ENCODE data around the gene DESI1.

DESI1 gene

DNA sequence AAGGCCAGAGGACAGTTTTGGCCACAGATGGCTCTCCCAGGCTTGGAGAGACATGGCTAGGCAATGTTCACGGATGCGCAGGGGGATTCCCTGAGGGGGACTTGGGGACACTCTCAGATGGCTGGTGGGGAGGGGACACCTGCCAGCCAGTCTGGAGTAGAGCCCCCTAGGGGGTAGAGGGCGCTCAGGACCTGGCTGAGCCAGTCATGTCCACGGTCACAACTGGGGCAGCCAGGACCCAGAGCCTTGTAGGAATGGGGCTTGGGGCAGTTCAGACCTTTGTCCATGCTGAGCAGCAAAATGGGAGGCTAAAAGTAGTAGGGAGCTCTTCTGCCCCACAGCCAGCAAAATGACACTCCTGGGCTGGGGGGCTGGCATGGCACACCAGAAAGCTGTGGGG lies 58.4 kb downstream of the DESI1 start:
- Histone ChIP-seq H3K36me3 (ENCODE audit: control insufficient read depth in 2 of 2, insufficient read depth in 1 of 2, low read length in 2 of 2) (no peaks in the 10 kb centered on the region), H3K9me3 (ENCODE audit: control insufficient read depth, insufficient read depth, low read depth, low read length) (no peaks in the 10 kb centered on the region), H3K27ac (ENCODE audit: extremely low read depth, low read depth, low read length) (no peak overlapping the region), H3K4me1 (ENCODE audit: control insufficient read depth, insufficient read depth, low read length) (peaks cover 3% of the 10 kb centered on the region), H3K4me3 (ENCODE audit: low read depth, low read length) (no peak overlapping the region)
- CTCF ChIA-PET = interaction anchor here (0.6 to 2.0 kb wide), 3 partner anchors 9 to 19 kb away, joined by 3 to 7 read pairs (median 4); partner anchors contain the start of gene POLR3H
- POLR2A ChIA-PET = interaction anchor here (1.1 to 12.8 kb wide), 4 partner anchors 11 to 116 kb away, joined by 3 to 105 read pairs (median 4); partner anchors contain the start of genes DESI1, PMM1 and TOB2
- TF ChIP-seq GFI1B (tag by site-specific recombination; IDR thresholded peaks at IDR 0.05) (no peak), ZNF2 (tag by site-specific recombination; IDR thresholded peaks at IDR 0.05) (no peak), ZXDB (tag by site-specific recombination; IDR thresholded peaks at IDR 0.05) (no peak), GLIS1 (tag by site-specific recombination; IDR thresholded peaks at IDR 0.05) (no peak)

DNA sequence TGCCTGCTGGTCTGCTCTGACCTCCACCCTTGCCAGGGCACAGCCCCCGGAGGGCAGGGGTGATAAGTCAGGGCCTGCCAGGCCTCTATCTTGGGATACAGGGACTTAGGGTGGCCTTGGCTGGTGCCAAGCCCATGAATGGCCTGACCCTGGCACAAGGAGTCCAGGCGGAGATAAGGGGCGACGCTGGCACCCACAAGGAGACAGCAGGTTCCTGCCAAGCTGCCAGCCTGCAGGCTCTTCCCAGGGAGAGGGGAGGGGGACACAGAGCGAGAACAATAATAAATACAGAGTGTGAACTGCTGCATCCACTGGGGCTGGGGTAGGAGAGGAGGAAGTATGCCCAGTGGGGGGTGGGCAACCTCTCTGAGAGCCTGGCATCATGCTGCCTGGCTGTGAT lies 59.1 kb downstream of the DESI1 start:
- H3K4me1 ChIP-seq (ENCODE audit: control insufficient read depth, insufficient read depth, low read length) = peaks cover 3% of the 10 kb centered on the region

DNA sequence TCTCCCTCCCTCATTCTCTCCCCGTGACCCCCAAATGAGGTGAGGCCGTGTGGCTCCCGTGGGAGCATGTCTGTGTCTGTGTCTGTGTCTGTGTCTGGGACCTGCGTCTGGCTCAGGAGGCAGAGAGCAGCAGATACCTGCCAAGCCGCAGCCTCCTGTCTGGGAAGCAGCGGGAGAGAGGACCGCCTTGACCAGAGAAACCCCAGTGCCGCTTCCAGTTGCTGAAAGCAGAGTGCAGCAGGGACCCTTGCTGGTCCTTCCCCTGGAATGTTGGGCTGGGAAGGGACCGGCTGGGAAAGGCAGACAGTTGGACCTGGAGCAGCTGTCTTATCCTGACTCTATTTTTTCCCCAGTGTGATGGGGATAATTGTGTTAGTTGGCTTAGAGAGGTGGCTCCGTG lies 59.5 kb downstream of the DESI1 start:
- POLR2A ChIA-PET = interaction anchor here (0.5 to 12.8 kb wide), 9 partner anchors 13 to 130 kb away, joined by 3 to 105 read pairs (median 7); partner anchors contain the start of genes ACO2, DESI1, PHF5A and PMM1
- peaks cover 3% of the 10 kb centered on the region for H3K4me1 ChIP-seq (ENCODE audit: control insufficient read depth, insufficient read depth, low read length)
- no peaks in the 10 kb centered on the region for H3K36me3 ChIP-seq (ENCODE audit: control insufficient read depth in 2 of 2, insufficient read depth in 1 of 2, low read length in 2 of 2)
- H3K9me3 ChIP-seq (ENCODE audit: control insufficient read depth, insufficient read depth, low read depth, low read length) = no peaks in the 10 kb centered on the region
- peak overlapping the region; percentile 25; the same call in 1 of the 2 replicates for H3K27ac ChIP-seq (ENCODE audit: extremely low read depth, low read depth, low read length)
- H3K4me3 ChIP-seq (ENCODE audit: low read depth, low read length) = peak overlapping the region; percentile 46
- CTCF ChIA-PET = interaction anchor here (0.6 to 2.0 kb wide), 4 partner anchors 15 to 913 kb away, joined by 3 to 15 read pairs (median 4); partner anchors contain the start of gene POLR3H
- TF ChIP-seq, protein P1, sequence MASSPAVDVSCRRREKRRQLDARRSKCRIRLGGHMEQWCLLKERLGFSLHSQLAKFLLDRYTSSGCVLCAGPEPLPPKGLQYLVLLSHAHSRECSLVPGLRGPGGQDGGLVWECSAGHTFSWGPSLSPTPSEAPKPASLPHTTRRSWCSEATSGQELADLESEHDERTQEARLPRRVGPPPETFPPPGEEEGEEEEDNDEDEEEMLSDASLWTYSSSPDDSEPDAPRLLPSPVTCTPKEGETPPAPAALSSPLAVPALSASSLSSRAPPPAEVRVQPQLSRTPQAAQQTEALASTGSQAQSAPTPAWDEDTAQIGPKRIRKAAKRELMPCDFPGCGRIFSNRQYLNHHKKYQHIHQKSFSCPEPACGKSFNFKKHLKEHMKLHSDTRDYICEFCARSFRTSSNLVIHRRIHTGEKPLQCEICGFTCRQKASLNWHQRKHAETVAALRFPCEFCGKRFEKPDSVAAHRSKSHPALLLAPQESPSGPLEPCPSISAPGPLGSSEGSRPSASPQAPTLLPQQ (tag by site-specific recombination; IDR thresholded peaks at IDR 0.05) = no peak
- TF ChIP-seq, protein P2, sequence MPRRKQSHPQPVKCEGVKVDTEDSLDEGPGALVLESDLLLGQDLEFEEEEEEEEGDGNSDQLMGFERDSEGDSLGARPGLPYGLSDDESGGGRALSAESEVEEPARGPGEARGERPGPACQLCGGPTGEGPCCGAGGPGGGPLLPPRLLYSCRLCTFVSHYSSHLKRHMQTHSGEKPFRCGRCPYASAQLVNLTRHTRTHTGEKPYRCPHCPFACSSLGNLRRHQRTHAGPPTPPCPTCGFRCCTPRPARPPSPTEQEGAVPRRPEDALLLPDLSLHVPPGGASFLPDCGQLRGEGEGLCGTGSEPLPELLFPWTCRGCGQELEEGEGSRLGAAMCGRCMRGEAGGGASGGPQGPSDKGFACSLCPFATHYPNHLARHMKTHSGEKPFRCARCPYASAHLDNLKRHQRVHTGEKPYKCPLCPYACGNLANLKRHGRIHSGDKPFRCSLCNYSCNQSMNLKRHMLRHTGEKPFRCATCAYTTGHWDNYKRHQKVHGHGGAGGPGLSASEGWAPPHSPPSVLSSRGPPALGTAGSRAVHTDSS (tag by site-specific recombination; IDR thresholded peaks at IDR 0.05) = no peak
- TF ChIP-seq ZNF19 (tag by site-specific recombination; IDR thresholded peaks at IDR 0.05; ENCODE audit: low read depth) (no peak), ZBTB20 (tag by site-specific recombination; IDR thresholded peaks at IDR 0.05) (no peak), WT1 (tag by site-specific recombination; IDR thresholded peaks at IDR 0.05) (no peak), SP3 (tag by site-specific recombination; IDR thresholded peaks at IDR 0.05) (no peak), ZNF239 (tag by site-specific recombination; IDR thresholded peaks at IDR 0.05) (no peak), ZNF623 (tag by site-specific recombination; IDR thresholded peaks at IDR 0.05) (no peak), ZNF664 (tag by site-specific recombination; IDR thresholded peaks at IDR 0.05) (no peak)
- TF ChIP-seq, protein P3, sequence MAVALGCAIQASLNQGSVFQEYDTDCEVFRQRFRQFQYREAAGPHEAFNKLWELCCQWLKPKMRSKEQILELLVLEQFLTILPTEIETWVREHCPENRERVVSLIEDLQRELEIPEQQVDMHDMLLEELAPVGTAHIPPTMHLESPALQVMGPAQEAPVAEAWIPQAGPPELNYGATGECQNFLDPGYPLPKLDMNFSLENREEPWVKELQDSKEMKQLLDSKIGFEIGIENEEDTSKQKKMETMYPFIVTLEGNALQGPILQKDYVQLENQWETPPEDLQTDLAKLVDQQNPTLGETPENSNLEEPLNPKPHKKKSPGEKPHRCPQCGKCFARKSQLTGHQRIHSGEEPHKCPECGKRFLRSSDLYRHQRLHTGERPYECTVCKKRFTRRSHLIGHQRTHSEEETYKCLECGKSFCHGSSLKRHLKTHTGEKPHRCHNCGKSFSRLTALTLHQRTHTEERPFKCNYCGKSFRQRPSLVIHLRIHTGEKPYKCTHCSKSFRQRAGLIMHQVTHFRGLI (tag by site-specific recombination; IDR thresholded peaks at IDR 0.05) = no peak
- TF ChIP-seq, protein P4, sequence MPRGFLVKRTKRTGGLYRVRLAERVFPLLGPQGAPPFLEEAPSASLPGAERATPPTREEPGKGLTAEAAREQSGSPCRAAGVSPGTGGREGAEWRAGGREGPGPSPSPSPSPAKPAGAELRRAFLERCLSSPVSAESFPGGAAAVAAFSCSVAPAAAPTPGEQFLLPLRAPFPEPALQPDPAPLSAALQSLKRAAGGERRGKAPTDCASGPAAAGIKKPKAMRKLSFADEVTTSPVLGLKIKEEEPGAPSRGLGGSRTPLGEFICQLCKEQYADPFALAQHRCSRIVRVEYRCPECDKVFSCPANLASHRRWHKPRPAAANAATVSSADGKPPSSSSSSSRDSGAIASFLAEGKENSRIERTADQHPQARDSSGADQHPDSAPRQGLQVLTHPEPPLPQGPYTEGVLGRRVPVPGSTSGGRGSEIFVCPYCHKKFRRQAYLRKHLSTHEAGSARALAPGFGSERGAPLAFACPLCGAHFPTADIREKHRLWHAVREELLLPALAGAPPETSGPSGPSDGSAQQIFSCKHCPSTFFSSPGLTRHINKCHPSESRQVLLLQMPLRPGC (tag by site-specific recombination; IDR thresholded peaks at IDR 0.05) = no peak

More for the DNA sequence above, 59.1 kb downstream of the DESI1 start:
- POLR2A ChIA-PET = interaction anchor here (0.5 to 12.8 kb wide), 4 partner anchors 15 to 130 kb away, joined by 3 to 105 read pairs (median 12); partner anchors contain the start of genes DESI1, PMM1 and XRCC6
- Histone ChIP-seq H3K4me3 (ENCODE audit: low read depth, low read length) (peak overlapping the region; percentile 46; the same call in 1 of the 2 replicates), H3K9me3 (ENCODE audit: control insufficient read depth, insufficient read depth, low read depth, low read length) (no peaks in the 10 kb centered on the region), H3K27ac (ENCODE audit: extremely low read depth, low read depth, low read length) (no peak overlapping the region; the same call in 1 of the 2 replicates), H3K36me3 (ENCODE audit: control insufficient read depth in 2 of 2, insufficient read depth in 1 of 2, low read length in 2 of 2) (no peaks in the 10 kb centered on the region)
- CTCF ChIA-PET = interaction anchor here (0.6 to 2.0 kb wide), 3 partner anchors 18 to 808 kb away, joined by 3 to 4 read pairs (median 3); partner anchors contain the start of gene POLR3H
- TF ChIP-seq ZNF341 (tag by site-specific recombination; IDR thresholded peaks at IDR 0.05; ENCODE audit: low read depth) = peak; percentile 53
- TF ChIP-seq ZIC2 (tag by site-specific recombination; IDR thresholded peaks at IDR 0.05) = peak; percentile 70
- no peak for TF ChIP-seq ZEB2 (tag by site-specific recombination; IDR thresholded peaks at IDR 0.05)
